Activated T-helper 2 cell treated with anti-CD3 and anti-CD28 coated beads, Interferon-gamma antibody, Interleukin-2, Interleukin-4, amounts not matched to agents 10 μg/mL and 5 μg/mL and 100 μg/mL, durations not matched to agents 14 hours and 24 hours and 36 hours (primary cell): ENCODE data around the gene PARD3. TPM values are rescaled to one million over a fixed set of nuclear protein-coding genes. Genes with fewer than 3 reads are reported as not detected.

Source experiments
- DNase-seq: peaks from one replicate; pipeline ENCODE4 v3.0.0; 2021; ENCODE audit warnings: low spot score
- H3K27ac Mint-ChIP-seq: one replicate; pipeline ENCODE4 v1.8.0; 2021; ENCODE audit warnings: mixed read lengths
- H3K27me3 Mint-ChIP-seq: one replicate; pipeline ENCODE4 v1.8.0; 2021; ENCODE audit warnings: low read depth, mixed read lengths
- H3K36me3 Mint-ChIP-seq: one replicate; pipeline ENCODE4 v1.8.0; 2021; ENCODE audit warnings: low read depth, mixed read lengths
- H3K4me1 Mint-ChIP-seq: one replicate; pipeline ENCODE4 v1.8.0; 2021; ENCODE audit warnings: low read depth, mixed read lengths
- H3K4me3 Mint-ChIP-seq: one replicate; pipeline ENCODE4 v1.8.0; 2021; ENCODE audit warnings: low read depth, mild to moderate bottlenecking, moderate library complexity, mixed read lengths
- H3K9me3 Mint-ChIP-seq: one replicate; pipeline ENCODE4 v1.8.0; 2021; ENCODE audit warnings: mixed read lengths
- intact Hi-C: fragments of 100-400 bp; cut with micrococcal nuclease; formaldehyde crosslinking; loops from one replicate; pipeline ENCODE4 v1.15.1; 2023
- total RNA-seq: library from RNA; stranded (reverse); gene quantifications from 2 replicates; pipeline ENCODE4 v1.2.3, GENCODE V29; 2022

PARD3 gene
- total RNA-seq, 1 donor from 2014 or later, result 1.4 TPM

DNA sequence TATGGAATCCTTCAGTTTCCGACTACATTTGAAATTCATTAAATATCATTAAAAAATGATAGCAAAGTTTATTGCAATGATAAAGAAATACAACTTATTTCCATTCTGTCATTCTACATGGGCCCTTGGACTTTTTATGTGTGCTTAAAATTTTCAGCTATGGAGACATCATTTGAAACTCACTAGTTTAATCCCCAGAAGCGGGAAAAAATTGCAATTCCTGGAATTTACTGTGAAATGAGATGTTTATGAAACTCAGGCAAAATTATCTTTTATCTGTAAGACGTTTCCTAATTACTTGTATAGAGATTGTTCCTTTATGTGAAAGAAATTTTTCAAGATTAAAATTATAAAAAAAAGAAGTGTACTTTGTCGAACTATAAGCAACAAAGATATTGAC lies 213.4 kb downstream of the PARD3 start:
- intact Hi-C loops, result no loop called here
- Mint-ChIP-seq H3K36me3 (no peaks in the 10 kb centered on the region), H3K4me1 (no peaks in the 10 kb centered on the region), H3K4me3 (no peak overlapping the region), H3K27ac (no peak overlapping the region), H3K9me3 (no peaks in the 10 kb centered on the region), H3K27me3 (no peaks in the 10 kb centered on the region)
- DNase-seq, result no peak

DNA sequence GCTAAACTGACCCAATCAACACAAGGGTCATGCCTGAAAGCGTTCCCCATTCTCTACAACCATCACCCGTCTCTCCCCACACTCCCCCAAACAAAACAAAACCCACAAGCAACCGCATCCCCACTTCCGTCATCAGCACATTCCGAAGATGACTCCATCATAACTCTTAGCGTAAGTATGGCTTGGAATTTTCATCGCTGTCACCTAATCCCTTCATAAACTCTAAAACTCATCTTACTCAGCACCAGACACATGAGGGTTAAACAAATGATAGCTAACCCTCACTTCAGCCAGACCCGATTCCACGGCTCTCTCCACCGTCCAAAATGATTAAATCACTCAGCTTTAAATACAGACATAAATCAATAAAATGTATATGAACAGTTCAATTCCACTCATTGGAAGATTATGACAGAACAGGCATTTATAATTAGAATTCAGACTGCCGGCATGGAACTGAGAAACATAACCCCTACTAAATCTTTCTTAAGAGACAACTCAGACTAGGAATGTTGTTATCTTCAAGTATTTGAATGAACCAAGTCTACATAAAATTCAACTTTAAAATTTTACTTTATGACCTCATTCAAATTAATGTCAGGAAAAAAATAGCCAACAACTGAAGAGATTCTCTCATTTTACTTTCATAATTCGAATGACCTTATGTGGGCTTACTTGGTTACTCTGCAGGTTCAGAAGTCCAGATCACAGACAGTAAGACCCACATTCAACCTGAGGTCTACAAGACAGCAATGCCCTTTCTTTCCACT lies 215.9 kb downstream of the PARD3 start:
- Mint-ChIP-seq H3K27me3 (no peaks in the 10 kb centered on the region), H3K4me3 (no peak overlapping the region), H3K27ac (no peak overlapping the region), H3K9me3 (no peaks in the 10 kb centered on the region), H3K36me3 (no peaks in the 10 kb centered on the region), H3K4me1 (no peaks in the 10 kb centered on the region)
- no peak for DNase-seq
- intact Hi-C loops, result no loop called here

DNA sequence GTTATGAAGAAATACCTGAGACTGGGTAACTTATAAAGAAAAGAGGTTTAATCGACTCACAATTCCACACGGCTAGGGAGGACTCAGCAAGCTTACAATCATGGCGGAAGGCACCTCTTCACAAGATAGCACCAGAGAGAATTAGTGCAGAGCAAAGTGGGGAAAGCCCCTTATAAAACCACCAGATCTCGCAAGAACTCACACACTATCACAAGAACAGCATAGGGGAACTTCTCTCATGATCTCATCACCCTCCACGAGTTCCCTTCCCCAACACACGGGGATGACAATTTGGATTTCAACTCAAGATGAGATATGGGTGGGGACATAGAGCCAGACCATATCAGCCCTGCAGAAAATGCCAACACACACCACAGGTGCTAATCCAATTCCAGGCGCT lies 218.7 kb downstream of the PARD3 start:
- H3K4me1 Mint-ChIP-seq, result no peaks in the 10 kb centered on the region
- no peaks in the 10 kb centered on the region for H3K9me3 Mint-ChIP-seq
- intact Hi-C loops, result no loop called here
- no peak overlapping the region for H3K27ac Mint-ChIP-seq
- H3K36me3 Mint-ChIP-seq, result no peaks in the 10 kb centered on the region
- DNase-seq, result no peak
- no peak overlapping the region for H3K4me3 Mint-ChIP-seq
- H3K27me3 Mint-ChIP-seq, result no peaks in the 10 kb centered on the region

DNA sequence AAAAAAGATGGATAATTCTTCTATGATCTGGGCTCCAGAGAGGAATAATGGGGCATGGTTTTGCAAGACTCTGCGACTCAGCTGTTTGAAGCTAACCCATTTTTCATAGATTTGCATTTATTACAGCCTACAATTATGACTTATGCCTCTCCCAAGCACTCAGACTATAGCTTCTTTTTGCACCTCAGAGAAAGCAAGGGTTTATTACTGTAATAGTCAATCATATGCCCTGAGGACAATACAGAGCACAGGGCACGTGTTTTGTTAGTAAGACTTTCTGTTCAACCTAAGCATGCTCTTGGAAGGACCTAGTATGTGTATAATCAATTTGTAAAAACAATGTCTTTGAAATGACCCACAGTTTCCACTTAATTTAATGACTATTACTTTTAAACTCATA lies 221.2 kb downstream of the PARD3 start:
- no peak for DNase-seq
- Mint-ChIP-seq H3K4me1 (no peaks in the 10 kb centered on the region), H3K36me3 (no peaks in the 10 kb centered on the region), H3K27me3 (no peaks in the 10 kb centered on the region), H3K27ac (no peak overlapping the region), H3K9me3 (no peaks in the 10 kb centered on the region), H3K4me3 (no peak overlapping the region)
- intact Hi-C loops, result no loop called here

DNA sequence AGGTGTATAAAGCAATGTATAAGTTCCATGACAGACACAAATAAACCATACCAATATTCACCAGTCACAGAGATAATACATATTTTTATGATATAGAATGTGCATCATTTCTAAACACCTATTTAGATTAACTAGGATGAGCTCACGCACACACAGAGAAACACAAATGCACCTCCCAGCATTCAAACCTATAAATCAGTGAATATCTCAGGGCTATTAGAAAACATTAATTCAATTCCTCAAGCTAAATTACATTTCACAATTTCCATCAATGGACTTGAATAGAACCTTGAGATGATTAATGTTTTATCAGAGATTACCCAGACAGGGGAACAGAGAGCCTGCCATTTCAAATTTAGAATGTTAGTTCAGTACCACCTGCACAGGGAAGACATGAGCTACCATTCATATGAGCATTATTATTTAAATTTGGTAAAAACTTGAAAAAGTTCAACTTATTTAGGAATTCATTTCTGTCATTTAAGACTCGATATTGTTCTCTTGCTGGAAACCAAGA lies 221.7 kb downstream of the PARD3 start:
- Mint-ChIP-seq H3K4me3 (no peak overlapping the region), H3K27me3 (no peaks in the 10 kb centered on the region), H3K36me3 (no peaks in the 10 kb centered on the region), H3K4me1 (no peaks in the 10 kb centered on the region), H3K27ac (no peak overlapping the region), H3K9me3 (no peaks in the 10 kb centered on the region)
- intact Hi-C loops, result no loop called here
- no peak for DNase-seq

DNA sequence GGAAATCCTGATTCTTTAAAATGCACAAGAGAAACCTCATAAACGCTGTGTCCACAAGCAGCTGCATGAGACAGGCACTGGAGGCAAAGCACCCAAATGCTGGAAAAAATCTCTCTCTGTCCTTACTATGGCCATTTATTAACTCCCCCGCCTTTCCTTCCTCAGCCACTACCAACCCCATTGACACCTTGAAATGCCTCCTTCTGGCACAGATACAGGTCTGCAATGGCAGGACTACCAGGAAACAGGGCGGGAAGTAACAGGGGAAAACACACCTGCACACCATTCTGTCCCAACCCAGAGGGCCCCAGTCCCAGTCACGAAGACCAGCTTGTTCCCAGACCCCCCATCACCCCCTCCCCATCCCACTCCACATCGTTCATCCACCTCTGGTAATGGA lies 224.3 kb downstream of the PARD3 start:
- intact Hi-C loops, result no loop called here
- H3K27me3 Mint-ChIP-seq, result no peaks in the 10 kb centered on the region
- H3K4me1 Mint-ChIP-seq, result no peaks in the 10 kb centered on the region
- H3K36me3 Mint-ChIP-seq, result no peaks in the 10 kb centered on the region
- H3K4me3 Mint-ChIP-seq, result no peak overlapping the region
- DNase-seq, result no peak
- no peak overlapping the region for H3K27ac Mint-ChIP-seq
- H3K9me3 Mint-ChIP-seq, result no peaks in the 10 kb centered on the region

DNA sequence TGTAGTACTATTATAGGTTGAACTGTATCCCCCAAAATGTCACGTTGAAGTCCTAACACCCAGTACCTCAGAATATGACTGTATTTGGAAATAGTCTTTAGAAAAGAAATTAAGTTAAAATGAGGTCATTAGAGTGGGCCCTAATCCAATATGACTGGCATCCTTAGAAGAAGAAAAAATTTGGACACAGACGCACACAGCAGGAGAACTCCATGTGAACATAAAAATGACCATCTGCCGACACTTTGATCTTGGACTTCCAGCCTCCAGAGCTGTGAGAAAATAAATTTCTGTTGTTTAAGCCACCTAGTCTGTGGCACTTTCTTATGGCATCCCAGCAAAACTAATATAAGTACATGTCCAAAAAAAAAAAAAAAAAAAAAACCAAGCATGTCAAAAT lies 225.8 kb downstream of the PARD3 start:
- Mint-ChIP-seq H3K9me3 (no peaks in the 10 kb centered on the region), H3K27ac (no peak overlapping the region), H3K4me3 (no peak overlapping the region), H3K36me3 (no peaks in the 10 kb centered on the region), H3K4me1 (no peaks in the 10 kb centered on the region), H3K27me3 (peaks cover under 1% of the 10 kb centered on the region)
- no peak for DNase-seq
- intact Hi-C loops, result no loop called here

DNA sequence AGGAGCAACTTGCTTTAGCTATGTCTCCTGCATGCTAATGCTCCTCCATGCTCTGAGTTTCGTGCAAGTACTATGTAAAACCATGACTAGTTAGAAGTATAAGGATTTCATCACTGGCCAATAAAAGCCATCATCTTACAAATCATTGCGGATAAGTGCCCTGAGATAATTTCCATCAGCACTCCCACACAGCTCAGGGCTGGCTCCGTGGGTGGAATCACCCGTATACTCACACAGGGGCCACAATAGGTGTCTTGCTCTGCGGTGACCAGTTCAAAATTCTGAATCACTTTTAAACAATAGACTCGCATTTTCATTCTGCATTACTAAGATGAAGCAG lies 227.4 kb downstream of the PARD3 start:
- Mint-ChIP-seq H3K36me3 (no peaks in the 10 kb centered on the region), H3K9me3 (no peaks in the 10 kb centered on the region), H3K4me1 (no peaks in the 10 kb centered on the region), H3K27ac (no peak overlapping the region), H3K27me3 (peaks cover 3% of the 10 kb centered on the region), H3K4me3 (no peak overlapping the region)
- intact Hi-C loops, result no loop called here
- DNase-seq, result no peak

DNA sequence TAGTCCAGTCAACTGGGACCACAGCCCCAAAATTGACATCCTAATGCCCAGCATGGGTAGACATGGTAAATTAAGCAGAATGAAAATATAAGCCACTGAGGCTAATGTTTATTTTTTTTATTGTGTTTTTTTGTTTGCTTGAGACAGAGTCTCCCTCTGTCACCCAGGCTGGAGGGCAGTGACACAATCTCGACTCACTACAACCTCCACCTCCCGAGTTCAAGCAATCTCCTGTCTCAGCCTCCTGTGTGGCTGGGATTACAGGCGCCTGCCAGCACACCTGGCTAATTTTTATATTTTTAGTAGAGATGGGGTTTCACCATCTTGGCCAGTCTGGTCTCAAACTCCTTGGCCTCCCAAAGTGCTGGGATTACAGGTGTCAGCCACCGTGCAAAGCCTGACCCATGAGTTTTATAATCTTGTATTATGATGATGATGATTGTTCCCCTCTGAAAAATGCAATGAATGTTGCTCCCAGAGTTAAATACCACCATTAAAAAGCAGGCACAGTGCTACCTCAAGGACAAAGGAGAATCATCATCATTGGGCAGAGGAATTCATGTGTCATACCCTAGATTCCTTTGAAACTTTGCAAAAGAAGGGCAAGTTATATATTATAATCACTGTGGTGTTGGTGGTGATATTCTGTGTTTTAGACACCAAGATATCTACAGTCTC lies 228.0 kb downstream of the PARD3 start:
- H3K36me3 Mint-ChIP-seq, result no peaks in the 10 kb centered on the region
- H3K9me3 Mint-ChIP-seq, result no peaks in the 10 kb centered on the region
- no peak overlapping the region for H3K4me3 Mint-ChIP-seq
- intact Hi-C loops, result no loop called here
- H3K27me3 Mint-ChIP-seq, result peaks cover 3% of the 10 kb centered on the region
- no peak overlapping the region for H3K27ac Mint-ChIP-seq
- no peaks in the 10 kb centered on the region for H3K4me1 Mint-ChIP-seq
- DNase-seq, result no peak

DNA sequence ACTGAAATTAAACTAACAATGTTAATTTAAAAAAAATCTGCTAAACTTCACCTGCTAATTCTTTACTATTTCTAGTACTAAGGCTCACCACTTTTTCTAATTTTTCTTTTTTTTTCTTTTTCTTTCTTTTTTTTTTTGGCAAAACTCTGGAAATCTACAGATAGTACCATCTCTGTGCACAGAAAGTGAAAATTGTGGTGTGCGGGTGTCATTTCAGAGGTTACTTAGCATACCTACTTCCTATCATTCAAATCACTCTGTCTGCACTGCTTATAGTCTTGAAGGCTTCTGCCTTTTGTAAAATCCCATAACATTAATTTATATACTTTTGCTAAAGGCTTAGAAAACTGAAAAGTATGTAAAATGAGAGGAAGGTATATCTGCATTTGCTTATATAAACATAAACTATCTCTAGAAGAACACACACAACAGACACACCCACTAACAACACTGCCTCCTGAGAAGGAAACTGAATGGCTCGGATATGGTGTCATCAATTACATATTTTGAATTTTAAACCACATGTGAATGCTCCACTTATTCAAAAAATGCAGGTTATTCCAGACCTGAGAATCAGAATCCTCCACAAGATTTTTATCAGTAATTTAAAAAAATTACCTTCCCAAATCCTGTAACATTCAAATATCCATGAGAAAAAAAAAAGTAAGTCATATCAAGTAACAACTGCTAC lies 229.5 kb downstream of the PARD3 start:
- intact Hi-C loops, result no loop called here
- Mint-ChIP-seq H3K27me3 (peaks cover 3% of the 10 kb centered on the region), H3K27ac (no peak overlapping the region), H3K9me3 (no peaks in the 10 kb centered on the region), H3K4me3 (no peak overlapping the region), H3K36me3 (no peaks in the 10 kb centered on the region), H3K4me1 (no peaks in the 10 kb centered on the region)
- no peak for DNase-seq

DNA sequence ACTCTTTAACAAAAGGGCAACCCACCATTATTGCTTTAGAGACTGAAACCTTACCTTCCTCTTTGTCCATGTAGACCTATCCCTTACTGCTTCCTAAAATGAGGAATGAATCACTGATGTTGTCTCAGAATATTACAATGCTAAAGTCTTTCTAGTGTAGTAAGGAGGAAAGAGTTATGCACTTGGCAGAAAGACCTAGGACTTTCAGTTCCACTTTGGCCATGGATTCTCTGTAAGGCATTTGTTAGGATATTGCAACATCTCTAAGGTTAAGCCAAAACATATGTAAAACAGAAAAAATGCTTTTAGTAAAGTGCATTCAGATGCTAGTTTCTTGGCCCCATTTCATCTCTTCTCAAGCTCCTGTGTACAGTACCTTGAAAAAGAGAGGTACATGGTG lies 230.9 kb downstream of the PARD3 start:
- Mint-ChIP-seq H3K9me3 (no peaks in the 10 kb centered on the region), H3K27ac (no peak overlapping the region), H3K4me1 (no peaks in the 10 kb centered on the region), H3K4me3 (no peak overlapping the region), H3K36me3 (no peaks in the 10 kb centered on the region), H3K27me3 (peaks cover 3% of the 10 kb centered on the region)
- DNase-seq, result no peak
- intact Hi-C loops, result no loop called here

DNA sequence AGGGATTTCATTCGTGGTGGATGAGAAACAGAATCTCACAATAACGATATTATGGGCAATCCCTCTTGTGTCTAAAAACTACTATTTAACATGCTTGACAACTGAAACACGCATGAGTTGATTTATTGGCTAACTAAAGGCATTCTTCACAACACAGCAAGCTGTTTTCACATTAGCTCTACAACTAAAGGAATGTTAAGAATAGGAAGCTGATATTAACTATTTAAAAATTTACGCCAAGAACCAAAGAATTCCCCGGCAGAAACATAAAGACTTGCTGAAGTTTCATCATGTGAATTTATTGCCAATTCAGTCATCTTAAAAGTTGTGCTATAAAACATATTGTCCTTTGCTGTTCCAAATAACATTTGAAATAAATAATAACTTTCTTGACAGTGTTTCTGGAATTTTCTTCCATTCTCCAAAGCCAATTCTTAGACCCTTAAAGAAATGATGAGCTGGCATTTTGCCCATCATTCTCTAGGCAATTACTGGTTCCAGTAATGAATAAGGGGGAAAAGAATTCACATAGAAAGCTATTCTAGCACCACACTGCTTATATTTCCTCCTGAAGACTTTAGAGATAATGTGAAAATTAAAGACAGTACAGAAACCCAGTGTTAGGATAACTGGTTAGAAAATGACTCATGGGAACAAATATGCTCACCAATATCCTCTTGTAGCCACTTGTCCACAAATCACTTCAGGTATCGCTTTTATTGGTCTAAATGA lies 233.1 kb downstream of the PARD3 start:
- intact Hi-C loops, result no loop called here
- H3K36me3 Mint-ChIP-seq, result no peaks in the 10 kb centered on the region
- H3K4me3 Mint-ChIP-seq, result no peak overlapping the region
- DNase-seq, result no peak
- no peaks in the 10 kb centered on the region for H3K9me3 Mint-ChIP-seq
- no peaks in the 10 kb centered on the region for H3K4me1 Mint-ChIP-seq
- no peak overlapping the region for H3K27ac Mint-ChIP-seq
- peaks cover 3% of the 10 kb centered on the region for H3K27me3 Mint-ChIP-seq
